Measurements from ENCODE around the gene LPIN1. TPM values are rescaled to one million over a fixed set of nuclear protein-coding genes. Genes with fewer than 3 reads are reported as not detected.

LPIN1 gene
- total RNA-seq, 1 experiment from 2014 or later: 13.9 TPM

GRCh38 chr2:11777066-11777782 is 30.8 kb downstream of the LPIN1 start (continued):
- TF ChIP-seq ARID4B (CRISPR knock-in tag; IDR thresholded peaks at IDR 0.05; ENCODE audit: borderline replicate concordance) (no peak), GRHL2 (CRISPR knock-in tag; IDR thresholded peaks at IDR 0.05; ENCODE audit: insufficient replicate concordance, severe bottlenecking) (no peak), ZNF232 (CRISPR knock-in tag; IDR thresholded peaks at IDR 0.05) (no peak), SOX15 (CRISPR knock-in tag; IDR thresholded peaks at IDR 0.05) (no peak), GABPB1 (CRISPR knock-in tag; IDR thresholded peaks at IDR 0.05) (no peak), SMAD4 (CRISPR knock-in tag; IDR thresholded peaks at IDR 0.05) (no peak)
- TF ChIP-seq, protein P1, sequence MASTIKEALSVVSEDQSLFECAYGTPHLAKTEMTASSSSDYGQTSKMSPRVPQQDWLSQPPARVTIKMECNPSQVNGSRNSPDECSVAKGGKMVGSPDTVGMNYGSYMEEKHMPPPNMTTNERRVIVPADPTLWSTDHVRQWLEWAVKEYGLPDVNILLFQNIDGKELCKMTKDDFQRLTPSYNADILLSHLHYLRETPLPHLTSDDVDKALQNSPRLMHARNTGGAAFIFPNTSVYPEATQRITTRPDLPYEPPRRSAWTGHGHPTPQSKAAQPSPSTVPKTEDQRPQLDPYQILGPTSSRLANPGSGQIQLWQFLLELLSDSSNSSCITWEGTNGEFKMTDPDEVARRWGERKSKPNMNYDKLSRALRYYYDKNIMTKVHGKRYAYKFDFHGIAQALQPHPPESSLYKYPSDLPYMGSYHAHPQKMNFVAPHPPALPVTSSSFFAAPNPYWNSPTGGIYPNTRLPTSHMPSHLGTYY (CRISPR knock-in tag; IDR thresholded peaks at IDR 0.05): no peak

GRCh38 chr2:11777886-11778415 is 31.5 kb downstream of the LPIN1 start:
- peaks cover 24% of the 10 kb centered on the region for H3K4me1 Mint-ChIP-seq
- DNase-seq (ENCODE audit: low spot score) (no peak), ATAC-seq (no peak)
- H3K36me3 Mint-ChIP-seq: peaks cover 22% of the 10 kb centered on the region
- no peaks in the 10 kb centered on the region for H3K9me3 Mint-ChIP-seq
- no peak overlapping the region for H3K4me3 Mint-ChIP-seq
- H3K27ac Mint-ChIP-seq: no peak overlapping the region
- ChIA-PET POLR2A (no interaction called here), CTCF (interaction anchor here (0.5 kb wide), 1 partner anchor 85 kb away, joined by 3 read pairs; no protein-coding TSS in a partner anchor)
- no peaks in the 10 kb centered on the region for H3K27me3 Mint-ChIP-seq (ENCODE audit: low read depth)
- no peak for TF ChIP-seq ZNF281 (CRISPR knock-in tag; IDR thresholded peaks at IDR 0.05)
- TF ChIP-seq ESRRA (CRISPR knock-in tag; IDR thresholded peaks at IDR 0.05; ENCODE audit: borderline replicate concordance): no peak

DNA sequence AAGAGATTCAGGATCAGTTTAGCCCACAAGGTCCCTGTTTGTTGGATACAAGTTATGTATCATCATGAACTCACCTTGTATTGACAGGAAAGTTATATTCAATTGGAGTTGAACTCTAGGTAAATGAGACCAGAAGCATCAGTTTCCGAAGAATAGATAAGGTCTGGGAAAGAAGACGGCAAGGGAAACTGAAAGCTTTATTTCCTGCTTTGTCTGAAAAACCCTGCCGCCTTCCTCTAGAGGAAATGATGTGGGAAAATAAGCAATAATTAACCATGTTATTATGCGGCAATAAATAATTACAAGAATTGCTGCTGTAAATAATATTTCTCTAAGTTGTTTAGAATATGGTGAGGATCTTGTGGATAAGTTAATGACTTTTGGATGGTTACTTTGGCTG is 32.0 kb downstream of the LPIN1 start:
- POLR2A ChIA-PET: no interaction called here
- H3K4me3 Mint-ChIP-seq: no peak overlapping the region
- no peak overlapping the region for H3K27ac Mint-ChIP-seq
- peaks cover 24% of the 10 kb centered on the region for H3K4me1 Mint-ChIP-seq
- H3K27me3 Mint-ChIP-seq (ENCODE audit: low read depth): no peaks in the 10 kb centered on the region
- H3K36me3 Mint-ChIP-seq: peaks cover 24% of the 10 kb centered on the region
- TF ChIP-seq E2F5 (CRISPR knock-in tag; IDR thresholded peaks at IDR 0.05) (no peak), MXD4 (CRISPR knock-in tag; IDR thresholded peaks at IDR 0.05; ENCODE audit: borderline replicate concordance) (no peak), NFATC4 (CRISPR knock-in tag; IDR thresholded peaks at IDR 0.05) (no peak)
- TF ChIP-seq, protein P2, sequence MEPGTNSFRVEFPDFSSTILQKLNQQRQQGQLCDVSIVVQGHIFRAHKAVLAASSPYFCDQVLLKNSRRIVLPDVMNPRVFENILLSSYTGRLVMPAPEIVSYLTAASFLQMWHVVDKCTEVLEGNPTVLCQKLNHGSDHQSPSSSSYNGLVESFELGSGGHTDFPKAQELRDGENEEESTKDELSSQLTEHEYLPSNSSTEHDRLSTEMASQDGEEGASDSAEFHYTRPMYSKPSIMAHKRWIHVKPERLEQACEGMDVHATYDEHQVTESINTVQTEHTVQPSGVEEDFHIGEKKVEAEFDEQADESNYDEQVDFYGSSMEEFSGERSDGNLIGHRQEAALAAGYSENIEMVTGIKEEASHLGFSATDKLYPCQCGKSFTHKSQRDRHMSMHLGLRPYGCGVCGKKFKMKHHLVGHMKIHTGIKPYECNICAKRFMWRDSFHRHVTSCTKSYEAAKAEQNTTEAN (CRISPR knock-in tag; IDR thresholded peaks at IDR 0.05): no peak
- CTCF ChIA-PET: interaction anchor here (2.4 kb wide), 2 partner anchors 33 to 85 kb away, joined by 11 to 64 read pairs; partner anchors contain the start of gene LPIN1
- DNase-seq (ENCODE audit: low spot score): no peak
- H3K9me3 Mint-ChIP-seq: no peaks in the 10 kb centered on the region
- no peak for ATAC-seq
